Activated CD4-positive, alpha-beta T cell treated with anti-CD3 and anti-CD28 coated beads for 48 hours (primary cell): ENCODE results near the gene CAPN5.

Source experiments
- DNase-seq: peaks from one replicate; pipeline ENCODE4 v3.0.0-alpha.2; 2020

The CAPN5 gene

GRCh38 chr11:77102246-77103210 lies 35.8 kb downstream of the CAPN5 start, which contains the start of gene OMP:
Gene OMP, plus strand, starts transcription at chr11:77102840. Its CDS starts 0 bp downstream, at chr11:77102840.
- no peak for DNase-seq

- DNase-seq, result no peak
These were observed 36.5 kb downstream of the CAPN5 start for GRCh38 chr11:77103319-77103718.

- DNase-seq, result no peak
These were observed 38.0 kb downstream of the CAPN5 start for GRCh38 chr11:77104727-77105126.

- no peak for DNase-seq
These were observed 39.5 kb downstream of the CAPN5 start for GRCh38 chr11:77106321-77106720.

GRCh38 chr11:77106759-77107158 lies 40.0 kb downstream of the CAPN5 start:
- DNase-seq, result no peak

- DNase-seq, result no peak
These were observed 41.2 kb downstream of the CAPN5 start for GRCh38 chr11:77107950-77108349.

- no peak for DNase-seq
These were observed 41.7 kb downstream of the CAPN5 start for GRCh38 chr11:77108436-77108835.

- no peak for DNase-seq
These were observed 42.7 kb downstream of the CAPN5 start for GRCh38 chr11:77109236-77110019.

- DNase-seq, result no peak
These were observed 44.1 kb downstream of the CAPN5 start for GRCh38 chr11:77110836-77111235.

GRCh38 chr11:77111277-77111676 lies 44.5 kb downstream of the CAPN5 start:
- no peak for DNase-seq

- DNase-seq, result no peak
These were observed 45.2 kb downstream of the CAPN5 start for GRCh38 chr11:77111946-77112345.

- no peak for DNase-seq
These were observed 46.0 kb downstream of the CAPN5 start for GRCh38 chr11:77112641-77113381.

GRCh38 chr11:77113382-77114088 lies 46.8 kb downstream of the CAPN5 start:
- peak; percentile 44 for DNase-seq

- DNase-seq, result no peak
These were observed 47.3 kb downstream of the CAPN5 start for GRCh38 chr11:77114089-77114463.

- DNase-seq, result no peak
These were observed 48.4 kb downstream of the CAPN5 start for GRCh38 chr11:77115181-77115611.

- no peak for DNase-seq
These were observed 49.2 kb downstream of the CAPN5 start for GRCh38 chr11:77115956-77116355.

GRCh38 chr11:77117492-77117891 lies 50.7 kb downstream of the CAPN5 start:
- DNase-seq, result no peak

- no peak for DNase-seq
These were observed 51.3 kb downstream of the CAPN5 start for GRCh38 chr11:77118086-77118485.

- no peak for DNase-seq
These were observed 52.2 kb downstream of the CAPN5 start for GRCh38 chr11:77118971-77119370.

GRCh38 chr11:77119531-77119936 lies 52.8 kb downstream of the CAPN5 start:
- DNase-seq, result no peak

- DNase-seq, result no peak
These were observed 53.8 kb downstream of the CAPN5 start for GRCh38 chr11:77120571-77120970.

GRCh38 chr11:77121096-77121640 lies 54.4 kb downstream of the CAPN5 start:
- no peak for DNase-seq
